Activated naive CD8-positive, alpha-beta T cell (primary cell): ENCODE data around the gene OGA.

Experiments used
- H3K27ac Mint-ChIP-seq: one replicate; pipeline ENCODE4 v1.8.0; 2021; ENCODE audit warnings: mixed read lengths
- H3K27me3 Mint-ChIP-seq: one replicate; pipeline ENCODE4 v1.8.0; 2021; ENCODE audit warnings: mixed read lengths
- H3K36me3 Mint-ChIP-seq: one replicate; pipeline ENCODE4 v1.8.0; 2021; ENCODE audit warnings: mixed read lengths
- H3K4me1 Mint-ChIP-seq: one replicate; pipeline ENCODE4 v1.8.0; 2021; ENCODE audit warnings: low read depth, mixed read lengths
- H3K4me3 Mint-ChIP-seq: one replicate; pipeline ENCODE4 v1.8.0; 2021; ENCODE audit warnings: mild to moderate bottlenecking, mixed read lengths
- H3K9me3 Mint-ChIP-seq: one replicate; pipeline ENCODE4 v1.8.0; 2021; ENCODE audit warnings: low read depth, mixed read lengths

The OGA gene

DNA sequence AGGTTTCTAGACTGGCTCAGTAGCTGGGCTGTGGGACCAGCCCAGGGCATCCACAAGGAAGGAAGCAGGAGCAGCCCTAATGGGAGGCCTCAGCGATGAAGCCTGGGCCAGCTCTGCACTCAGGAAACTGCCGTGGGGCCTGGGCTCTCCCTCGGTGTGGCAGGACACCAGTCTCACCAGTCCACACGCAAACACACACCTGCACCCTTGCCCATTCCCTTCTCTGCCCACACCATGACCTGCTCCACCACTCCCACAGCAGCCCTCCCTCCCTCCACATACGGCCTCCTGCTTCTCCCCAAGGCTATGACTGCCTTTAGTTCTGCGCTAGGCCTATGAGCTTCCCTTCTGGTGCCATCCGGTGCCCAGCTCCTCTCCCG, 49.5 kb downstream of the OGA start:
- H3K27ac Mint-ChIP-seq: no peak overlapping the region
- peaks cover 1% of the 10 kb centered on the region for H3K4me1 Mint-ChIP-seq
- no peak overlapping the region for H3K4me3 Mint-ChIP-seq
- H3K36me3 Mint-ChIP-seq: no peaks in the 10 kb centered on the region
- peaks cover 17% of the 10 kb centered on the region for H3K27me3 Mint-ChIP-seq
- no peaks in the 10 kb centered on the region for H3K9me3 Mint-ChIP-seq

DNA sequence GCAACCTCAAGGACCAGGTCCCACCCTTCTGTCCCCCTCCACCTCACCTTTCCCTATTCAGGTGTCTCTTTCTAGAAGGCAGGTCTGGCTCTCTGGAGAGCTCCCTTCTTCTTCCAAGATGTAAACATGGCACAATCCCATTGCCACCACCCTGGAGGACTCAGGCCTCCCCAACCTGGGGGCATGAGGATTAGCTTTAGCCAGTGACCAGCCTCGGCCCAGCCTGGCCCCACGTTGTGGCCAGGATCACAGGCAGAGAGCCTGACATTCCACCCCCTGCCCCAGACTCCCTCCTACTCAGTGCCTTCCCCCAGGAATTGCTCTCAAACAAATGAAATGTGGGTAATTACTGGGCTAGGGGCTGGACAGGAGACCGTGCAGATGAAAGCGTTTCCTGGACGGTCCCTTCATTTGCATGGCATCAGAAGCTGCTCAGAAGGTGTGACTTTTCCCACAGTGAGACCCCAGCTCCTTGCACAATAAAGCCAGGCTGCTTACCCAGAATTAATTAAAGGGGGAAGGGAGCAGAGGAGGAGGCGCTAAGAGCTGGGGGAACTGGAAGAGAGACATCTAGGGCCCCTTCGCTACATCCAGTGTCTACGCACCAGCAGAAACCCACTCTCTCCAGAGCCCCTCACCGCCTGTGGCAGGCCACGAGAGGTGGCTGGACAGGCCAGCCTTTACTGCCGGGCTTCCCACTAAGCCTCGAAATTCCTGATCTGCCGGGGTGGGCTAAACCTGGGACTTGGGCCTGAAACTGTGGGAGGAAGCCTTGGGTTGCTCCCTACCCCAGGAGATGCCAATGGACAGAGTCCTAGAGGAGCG, 50.1 kb downstream of the OGA start:
- no peak overlapping the region for H3K27ac Mint-ChIP-seq
- H3K9me3 Mint-ChIP-seq: no peaks in the 10 kb centered on the region
- H3K4me1 Mint-ChIP-seq: no peaks in the 10 kb centered on the region
- H3K4me3 Mint-ChIP-seq: no peak overlapping the region
- no peaks in the 10 kb centered on the region for H3K36me3 Mint-ChIP-seq
- H3K27me3 Mint-ChIP-seq: peaks cover 12% of the 10 kb centered on the region

DNA sequence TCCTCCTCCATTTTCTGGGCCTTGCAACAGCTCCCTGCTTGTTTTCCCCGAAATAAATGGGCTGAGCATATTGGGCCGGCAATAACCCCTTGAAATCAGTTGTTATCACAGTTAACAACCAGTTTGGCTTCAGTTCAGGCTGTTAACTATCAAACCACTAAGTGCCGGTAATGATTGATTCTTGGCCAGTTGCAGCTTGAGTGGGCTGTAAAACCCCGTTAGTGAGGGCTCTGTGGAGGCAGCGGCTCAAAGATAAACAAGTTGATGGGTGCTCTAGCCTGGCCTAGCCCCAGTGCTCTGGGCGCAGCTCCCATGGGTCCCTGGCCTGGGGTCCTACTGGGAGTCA, 50.7 kb downstream of the OGA start:
- Mint-ChIP-seq H3K36me3 (no peaks in the 10 kb centered on the region), H3K27ac (no peak overlapping the region), H3K27me3 (peaks cover 11% of the 10 kb centered on the region)

DNA sequence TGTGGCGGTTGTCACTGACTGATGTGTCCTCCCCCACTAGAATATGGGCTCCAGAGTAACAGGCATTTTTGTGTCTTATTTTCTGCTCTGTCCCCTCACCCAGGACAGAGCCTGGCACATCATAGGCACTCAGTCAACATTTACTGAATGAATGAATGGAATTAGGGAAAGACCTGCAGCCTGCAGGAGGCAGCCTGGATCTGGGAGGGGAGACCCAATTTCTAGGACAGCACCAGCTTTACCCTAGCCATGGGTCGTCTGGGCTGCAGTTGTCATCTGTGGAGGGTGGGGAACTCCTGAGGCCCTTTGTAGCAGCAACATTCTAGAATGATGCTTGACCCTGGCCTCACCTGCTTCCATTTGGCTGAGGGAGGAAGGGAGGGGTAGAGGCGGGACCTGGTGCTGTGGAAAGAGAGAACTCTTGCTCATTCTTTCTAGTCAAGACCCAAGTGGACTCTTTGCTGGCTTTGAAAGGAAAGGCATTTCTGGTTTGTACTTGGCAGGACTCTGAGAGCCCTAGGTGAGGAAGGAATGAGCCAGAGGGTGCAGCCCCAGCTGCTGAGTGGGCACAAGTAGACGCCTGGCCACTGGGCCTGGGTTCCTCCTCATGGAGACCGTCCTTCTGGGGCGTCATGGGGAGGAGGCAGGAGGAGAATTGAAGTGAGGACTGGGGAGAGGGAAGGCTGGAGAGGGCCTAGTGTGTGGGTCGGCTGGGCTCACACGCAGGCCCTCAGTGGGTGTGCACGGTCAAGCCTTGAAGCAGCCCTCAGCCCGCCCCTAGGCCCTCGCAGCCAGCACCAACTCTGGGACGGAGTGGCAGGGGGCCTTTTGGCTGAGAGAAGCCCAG, 51.3 kb downstream of the OGA start:
- H3K27me3 Mint-ChIP-seq: peaks cover 5% of the 10 kb centered on the region
- no peaks in the 10 kb centered on the region for H3K4me1 Mint-ChIP-seq
- no peak overlapping the region for H3K27ac Mint-ChIP-seq

More for the DNA sequence above, 50.7 kb downstream of the OGA start:
- Mint-ChIP-seq H3K4me3 (no peak overlapping the region), H3K4me1 (no peaks in the 10 kb centered on the region), H3K9me3 (no peaks in the 10 kb centered on the region)

GRCh38 chr10:101766306-101766705, 51.9 kb downstream of the OGA start:
- Mint-ChIP-seq H3K4me1 (no peaks in the 10 kb centered on the region), H3K36me3 (no peaks in the 10 kb centered on the region), H3K27ac (no peak overlapping the region), H3K4me3 (no peak overlapping the region), H3K9me3 (no peaks in the 10 kb centered on the region), H3K27me3 (peaks cover 5% of the 10 kb centered on the region)

More for the DNA sequence above, 51.3 kb downstream of the OGA start:
- Mint-ChIP-seq H3K9me3 (no peaks in the 10 kb centered on the region), H3K36me3 (no peaks in the 10 kb centered on the region), H3K4me3 (no peak overlapping the region)

DNA sequence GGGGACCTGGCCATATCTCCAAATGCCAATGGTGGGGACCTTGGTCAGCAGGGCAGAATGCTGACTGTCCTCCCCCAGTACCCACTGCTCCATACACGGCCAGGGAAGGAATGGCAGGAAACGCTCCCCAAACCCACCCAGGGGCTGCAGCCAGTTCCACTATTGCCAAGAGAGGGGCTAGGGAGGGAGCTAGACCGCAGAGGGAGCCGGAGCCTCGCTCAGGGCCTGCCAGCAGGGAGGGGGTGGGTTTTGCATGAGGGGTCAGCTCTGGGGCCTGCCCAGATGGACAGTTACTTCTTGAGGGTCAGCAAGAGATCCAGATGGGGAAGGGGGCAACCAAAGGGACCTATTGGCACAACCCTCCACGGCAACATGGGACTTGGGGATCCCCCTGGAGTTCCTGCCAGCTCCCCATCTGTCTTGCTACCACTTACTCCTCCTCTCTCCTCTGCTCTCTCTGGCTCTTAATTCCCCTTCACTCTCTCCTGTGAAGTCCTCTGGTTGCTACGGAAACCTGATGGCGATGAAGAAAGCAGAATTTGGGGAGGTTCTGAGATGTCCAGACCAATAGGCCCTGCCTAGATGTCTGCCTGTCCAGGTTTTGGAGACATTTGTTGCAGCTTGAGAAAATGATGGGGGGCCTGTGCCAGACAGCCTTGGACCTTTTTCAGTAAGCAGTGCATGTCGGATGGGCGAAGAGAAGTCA, 55.0 kb downstream of the OGA start:
- Mint-ChIP-seq H3K4me3 (no peak overlapping the region), H3K27ac (no peak overlapping the region), H3K27me3 (peaks cover 3% of the 10 kb centered on the region), H3K36me3 (no peaks in the 10 kb centered on the region), H3K9me3 (no peaks in the 10 kb centered on the region), H3K4me1 (no peaks in the 10 kb centered on the region)

DNA sequence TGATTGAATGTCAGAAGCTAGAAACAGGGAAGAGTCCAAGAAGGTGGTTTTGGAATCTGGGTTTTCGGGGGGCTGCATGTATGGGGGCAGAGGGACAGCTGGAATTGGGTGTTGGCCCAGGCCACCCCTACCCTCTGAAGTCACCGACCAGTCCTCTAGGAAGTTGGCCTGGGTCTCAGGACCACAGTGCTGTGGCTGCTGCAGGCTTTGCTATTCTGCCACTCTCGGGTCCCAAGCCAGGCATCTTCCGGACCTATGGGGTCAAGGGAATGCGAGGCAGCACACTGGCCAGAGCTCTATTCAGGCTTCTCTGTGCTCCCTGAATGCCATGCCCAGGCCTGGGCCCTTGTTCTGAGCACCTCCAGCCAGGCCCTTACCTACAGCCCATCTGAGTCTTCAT, 55.5 kb downstream of the OGA start:
- Mint-ChIP-seq H3K4me3 (no peak overlapping the region), H3K36me3 (no peaks in the 10 kb centered on the region), H3K9me3 (no peaks in the 10 kb centered on the region), H3K27me3 (peaks cover 3% of the 10 kb centered on the region), H3K4me1 (no peaks in the 10 kb centered on the region), H3K27ac (no peak overlapping the region)

GRCh38 chr10:101761226-101761625, 57.0 kb downstream of the OGA start:
- peaks cover 3% of the 10 kb centered on the region for H3K27me3 Mint-ChIP-seq
- no peaks in the 10 kb centered on the region for H3K4me1 Mint-ChIP-seq
- no peak overlapping the region for H3K4me3 Mint-ChIP-seq
- no peak overlapping the region for H3K27ac Mint-ChIP-seq
- H3K36me3 Mint-ChIP-seq: no peaks in the 10 kb centered on the region
- H3K9me3 Mint-ChIP-seq: no peaks in the 10 kb centered on the region

GRCh38 chr10:101760510-101760909, 57.7 kb downstream of the OGA start:
- H3K27ac Mint-ChIP-seq: no peak overlapping the region

DNA sequence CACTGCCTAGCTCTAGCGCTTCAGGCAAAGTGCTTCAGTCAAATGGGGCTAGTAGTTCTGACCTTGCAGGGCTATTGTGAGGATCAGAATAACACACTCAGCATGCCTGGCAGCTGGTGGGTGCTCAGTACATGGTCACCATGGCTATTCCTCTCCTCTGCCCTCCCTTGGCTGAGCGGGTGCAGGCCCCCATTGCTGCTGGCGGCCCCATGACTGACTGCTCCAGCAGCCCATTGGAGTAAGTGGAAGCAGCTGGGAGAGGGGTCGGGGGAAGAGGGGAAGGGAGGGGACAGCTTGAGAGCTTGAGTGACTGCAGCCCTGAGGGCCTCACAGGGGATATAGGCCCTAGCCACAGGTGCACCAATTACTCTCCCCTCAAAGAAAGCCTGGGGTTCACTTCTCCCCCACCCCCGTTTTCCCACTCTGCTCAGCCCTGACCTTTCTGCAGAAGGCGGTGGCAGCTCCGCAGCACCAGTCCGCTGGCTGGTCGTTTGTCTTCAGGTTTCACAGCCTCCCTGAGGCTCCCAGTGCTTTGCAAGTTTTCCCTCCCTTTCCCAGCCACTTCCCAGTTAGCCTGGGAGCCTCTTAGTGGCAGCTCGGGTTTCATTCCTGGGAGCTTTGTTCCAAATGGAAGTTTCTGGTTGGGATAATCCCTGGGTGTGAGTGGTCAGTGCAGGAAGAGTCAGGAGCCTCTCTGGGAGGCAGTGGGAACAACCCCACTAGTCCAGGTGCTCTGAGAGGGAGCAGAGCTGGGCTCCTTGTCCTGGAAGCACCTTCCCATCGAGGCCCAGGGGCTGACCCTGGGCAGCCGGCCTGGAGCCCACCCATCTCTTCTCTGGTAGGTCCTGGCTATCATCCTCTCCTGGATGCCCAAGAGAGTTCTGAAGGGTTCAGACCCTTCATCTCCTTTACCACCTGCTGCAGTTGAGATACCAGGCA, 58.7 kb downstream of the OGA start:
- no peak overlapping the region for H3K27ac Mint-ChIP-seq
- H3K27me3 Mint-ChIP-seq: no peaks in the 10 kb centered on the region
- no peak overlapping the region for H3K4me3 Mint-ChIP-seq
- H3K4me1 Mint-ChIP-seq: no peaks in the 10 kb centered on the region
- H3K9me3 Mint-ChIP-seq: no peaks in the 10 kb centered on the region
- H3K36me3 Mint-ChIP-seq: no peaks in the 10 kb centered on the region

More at GRCh38 chr10:101760510-101760909, 57.7 kb downstream of the OGA start:
- Mint-ChIP-seq H3K4me1 (no peaks in the 10 kb centered on the region), H3K27me3 (peaks cover 3% of the 10 kb centered on the region), H3K4me3 (no peak overlapping the region), H3K36me3 (no peaks in the 10 kb centered on the region), H3K9me3 (no peaks in the 10 kb centered on the region)

- Mint-ChIP-seq H3K9me3 (no peaks in the 10 kb centered on the region), H3K27ac (no peak overlapping the region), H3K27me3 (peaks cover 1% of the 10 kb centered on the region), H3K4me3 (no peak overlapping the region), H3K36me3 (no peaks in the 10 kb centered on the region), H3K4me1 (no peaks in the 10 kb centered on the region)
Observed at GRCh38 chr10:101758858-101759257, 59.4 kb downstream of the OGA start.

DNA sequence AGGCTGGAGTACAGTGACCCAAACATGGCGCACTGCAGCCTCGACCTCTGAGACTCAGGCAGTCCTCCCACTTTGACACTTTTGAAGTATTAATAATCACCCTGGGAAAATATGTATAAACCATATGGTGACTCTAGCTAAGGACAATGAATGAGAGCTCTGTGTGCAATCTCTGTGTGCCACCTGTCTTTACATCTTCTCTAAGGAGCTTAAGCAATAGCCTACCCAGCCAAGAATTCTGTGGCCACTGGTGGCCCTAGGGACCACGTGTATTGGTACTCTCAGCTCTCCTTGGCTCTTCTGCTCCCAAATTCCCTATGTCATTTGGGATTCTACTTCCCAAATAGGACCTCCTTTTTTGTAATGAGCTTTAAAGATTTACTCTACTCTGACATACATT, 66.0 kb downstream of the OGA start:
- Mint-ChIP-seq H3K27me3 (peaks cover 6% of the 10 kb centered on the region), H3K9me3 (no peaks in the 10 kb centered on the region), H3K36me3 (no peaks in the 10 kb centered on the region), H3K4me3 (no peak overlapping the region), H3K4me1 (no peaks in the 10 kb centered on the region), H3K27ac (no peak overlapping the region)

DNA sequence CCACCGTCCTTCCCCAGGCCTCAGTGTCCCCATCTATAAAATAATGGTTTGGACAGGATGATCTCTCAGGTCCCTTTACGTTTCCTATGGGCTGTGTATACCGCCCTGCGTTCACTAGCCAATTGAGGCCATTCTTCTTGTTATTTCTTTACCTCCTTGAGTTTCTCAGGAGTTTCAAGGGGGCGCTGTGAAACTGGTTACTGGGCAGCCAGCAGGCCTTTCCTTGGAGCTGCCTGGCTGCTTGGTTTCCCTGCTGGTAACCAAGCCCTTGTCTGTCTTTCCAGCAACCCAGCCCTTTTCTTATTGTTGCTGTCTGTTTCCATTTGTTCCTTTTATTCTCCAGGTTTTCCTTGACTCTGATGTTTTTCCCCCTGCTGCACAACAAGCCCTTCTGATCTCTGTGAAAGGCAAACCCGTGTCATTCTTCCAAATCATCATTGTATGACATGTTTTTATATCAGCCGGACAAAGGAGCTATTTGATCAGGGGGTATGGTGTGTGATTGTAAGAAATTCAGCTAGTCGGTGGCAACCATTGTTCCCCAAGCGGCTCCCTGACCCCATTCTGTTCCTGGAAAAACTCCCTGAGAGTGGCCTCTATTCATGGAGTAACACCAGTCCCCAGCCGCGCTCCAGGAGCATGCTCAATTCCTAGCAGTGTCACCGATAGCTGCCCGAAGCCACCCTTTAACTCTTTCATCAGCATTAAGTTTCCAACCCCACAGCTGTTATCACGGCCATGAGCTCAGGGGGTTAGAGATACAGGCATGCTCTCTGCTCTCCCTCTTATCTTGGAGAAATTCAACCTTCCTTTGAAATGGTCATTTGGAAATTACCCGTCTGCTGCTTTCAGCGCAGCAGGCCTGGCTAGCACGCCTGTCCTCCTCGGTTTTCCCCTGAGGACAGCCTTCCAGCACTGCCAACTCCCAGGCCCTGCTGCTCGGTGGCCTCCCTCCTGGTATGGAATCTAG, 68.9 kb downstream of the OGA start:
- no peak overlapping the region for H3K4me3 Mint-ChIP-seq
- H3K27me3 Mint-ChIP-seq: peaks cover 6% of the 10 kb centered on the region
- no peaks in the 10 kb centered on the region for H3K36me3 Mint-ChIP-seq
- no peaks in the 10 kb centered on the region for H3K4me1 Mint-ChIP-seq
- no peak overlapping the region for H3K27ac Mint-ChIP-seq
- H3K9me3 Mint-ChIP-seq: no peaks in the 10 kb centered on the region
